PC-3 (cell line): ENCODE measurements around the gene TPM4. TPM values are rescaled to one million over a fixed set of nuclear protein-coding genes. Genes with fewer than 3 reads are reported as not detected.

Source experiments
- ATAC-seq: fragments of 200-7000 bp; cut with Tn5 transposase; 2 replicates; pipeline ENCODE4 v1.9.1; 2020; ENCODE audit warnings: mild to moderate bottlenecking, moderate library complexity
- BruUV-seq: library from RNA; stranded (reverse); fragments of 400-500 nt; replicated peaks from 2 replicates; lab custom pipeline; 2021; lab: Mats Ljungman, UMichigan
- CTCF ChIA-PET: fragments of 300-600 bp; sonication (Branson Sonifier 250); formaldehyde crosslinking; loops from one replicate; lab custom pipeline; 2022; ENCODE audit warnings: antibody characterized with exemption; lab: Charles Lee
- POLR2A ChIA-PET: fragments of 300-600 bp; sonication (Branson Sonifier 250); formaldehyde crosslinking; loops from one replicate; lab custom pipeline; 2022; ENCODE audit warnings: antibody characterized with exemption; ENCODE audit not compliant: unreplicated experiment; lab: Charles Lee
- DNase-seq: peaks from one replicate; pipeline ENCODE4 v3.0.0-alpha.2; 2015
- H2AFZ ChIP-seq: fragments of 300-600 bp; sonication (generic); 2 replicates; pipeline ENCODE4 v1.6.0; 2016; ENCODE audit warnings: antibody characterized with exemption, low read length
- H3F3A ChIP-seq: fragments of 300-600 bp; sonication (generic); one replicate; pipeline ENCODE4 v1.6.0; 2017; ENCODE audit warnings: antibody characterized with exemption, low read length, control low read depth, mild to moderate bottlenecking; ENCODE audit not compliant: unreplicated experiment
- H3K27ac ChIP-seq: fragments of 300-600 bp; sonication (generic); 2 replicates; pipeline ENCODE4 v1.5.1; 2016; ENCODE audit warnings: mild to moderate bottlenecking, low read length
- H3K27me3 ChIP-seq: fragments of 300-600 bp; sonication (generic); 2 replicates; pipeline ENCODE4 v1.6.1; 2016; ENCODE audit warnings: low read length, mixed read lengths
- H3K36me3 ChIP-seq: fragments of 300-600 bp; sonication (generic); 2 replicates; pipeline ENCODE4 v1.6.1; 2016; ENCODE audit warnings: low read depth, mixed run types, low read length, mixed read lengths
- H3K4me1 ChIP-seq: fragments of 300-600 bp; sonication (generic); 2 replicates; pipeline ENCODE4 v1.5.1; 2016; ENCODE audit warnings: low read length; ENCODE audit not compliant: insufficient read depth
- H3K4me2 ChIP-seq: fragments of 300-600 bp; sonication (generic); 2 replicates; pipeline ENCODE4 v1.6.0; 2016; ENCODE audit warnings: low read length
- H3K4me3 ChIP-seq: fragments of 300-600 bp; sonication (generic); 2 replicates; pipeline ENCODE4 v1.5.1; 2016; ENCODE audit warnings: mild to moderate bottlenecking, low read length, mixed read lengths
- H3K79me2 ChIP-seq: fragments of 300-600 bp; sonication (generic); 2 replicates; pipeline ENCODE4 v1.6.1; 2017; ENCODE audit warnings: low read length, mixed read lengths
- H3K9ac ChIP-seq: fragments of 300-600 bp; sonication (generic); 2 replicates; pipeline ENCODE4 v1.6.0; 2016; ENCODE audit warnings: mild to moderate bottlenecking, low read length
- H3K9me2 ChIP-seq: fragments of 300-600 bp; sonication (generic); replicated peaks from 2 replicates; pipeline ENCODE4 v1.6.1; 2016; ENCODE audit warnings: mixed run types, low read length, mixed read lengths
- H3K9me3 ChIP-seq: fragments of 300-600 bp; sonication (generic); 2 replicates; pipeline ENCODE4 v1.6.1; 2016; ENCODE audit warnings: low read length, mixed read lengths
- H4K20me1 ChIP-seq: fragments of 300-600 bp; sonication (generic); 2 replicates; pipeline ENCODE4 v1.6.1; 2016; ENCODE audit warnings: low read length, mixed read lengths
- CTCF ChIP-seq: fragments of 300-600 bp; sonication (generic); conservative IDR thresholded peaks from 2 replicates; pipeline ENCODE4 v1.5.1; 2017; ENCODE audit warnings: antibody characterized with exemption, low read depth, mild to moderate bottlenecking, low read length
- EZH2 ChIP-seq: fragments of 300-600 bp; sonication (generic); IDR thresholded peaks from one replicate; pipeline ENCODE4 v1.6.1; 2017; ENCODE audit warnings: antibody characterized with exemption, mild to moderate bottlenecking, low read length; ENCODE audit not compliant: unreplicated experiment
- EZH2phosphoT487 ChIP-seq: fragments of 300-600 bp; sonication (generic); IDR thresholded peaks from 2 replicates; pipeline ENCODE4 v1.6.1; 2018; ENCODE audit warnings: mild to moderate bottlenecking, antibody characterized with exemption, low read length, borderline replicate concordance
- intact Hi-C: fragments of 100-400 bp; cut with micrococcal nuclease; formaldehyde crosslinking; loops from 2 replicates; pipeline ENCODE4 v1.9.0; 2023
- total RNA-seq: library from RNA; depleted of rRNA; stranded (reverse); fragments of >200 nt; gene quantifications from 2 replicates; pipeline ENCODE4 v1.2.3, GENCODE V29; 2014

TPM4 gene
- total RNA-seq, 1 experiment from 2014 or later: 135 TPM

- BruUV-seq: no TSS peak
- intact Hi-C loops: no loop called here
- no peak overlapping the region for H3K27ac ChIP-seq
- H3K27me3 ChIP-seq: no peaks in the 10 kb centered on the region
- no peak overlapping the region for H3K9ac ChIP-seq
- no peaks in the 10 kb centered on the region for H3F3A ChIP-seq
- H3K4me1 ChIP-seq: peaks cover 15% of the 10 kb centered on the region
- no peak for TF ChIP-seq EZH2
- no peaks in the 10 kb centered on the region for H3K79me2 ChIP-seq
- DNase-seq (no peak), ATAC-seq (no peak)
- H3K9me2 ChIP-seq: no peaks in the 10 kb centered on the region
- H3K36me3 ChIP-seq: peaks cover 47% of the 10 kb centered on the region
- no peaks in the 10 kb centered on the region for H4K20me1 ChIP-seq
- H3K4me2 ChIP-seq: no peak overlapping the region
- no peaks in the 10 kb centered on the region for H3K9me3 ChIP-seq
- H2AFZ ChIP-seq: no peak overlapping the region
- ChIA-PET POLR2A (no interaction called here), CTCF (no interaction called here)
- H3K4me3 ChIP-seq: no peak overlapping the region
Measured at GRCh38 chr19:16100524-16100923, 24.2 kb downstream of the TPM4 start.

GRCh38 chr19:16104722-16105121 lies 28.4 kb downstream of the TPM4 start:
- CTCF ChIA-PET: no interaction called here
- ATAC-seq: no peak

GRCh38 chr19:16106121-16106520 lies 29.8 kb downstream of the TPM4 start:
- Histone ChIP-seq H3K4me1 (no peaks in the 10 kb centered on the region), H3F3A (no peaks in the 10 kb centered on the region), H3K4me2 (no peak overlapping the region), H3K79me2 (no peaks in the 10 kb centered on the region), H2AFZ (no peak overlapping the region), H3K36me3 (peaks cover 16% of the 10 kb centered on the region), H4K20me1 (no peaks in the 10 kb centered on the region), H3K9ac (no peak overlapping the region), H3K9me3 (no peaks in the 10 kb centered on the region), H3K27me3 (no peaks in the 10 kb centered on the region), H3K9me2 (no peaks in the 10 kb centered on the region), H3K4me3 (no peak overlapping the region), H3K27ac (no peak overlapping the region)
- DNase-seq: no peak
- TF ChIP-seq EZH2: no peak
- no peak for TF ChIP-seq CTCF
- TF ChIP-seq EZH2phosphoT487: no peak
- peak; percentile 68 for ATAC-seq
- BruUV-seq: no TSS peak
- POLR2A ChIA-PET: no interaction called here
- intact Hi-C loops: no loop called here
- CTCF ChIA-PET: no interaction called here

More at GRCh38 chr19:16104722-16105121, 28.4 kb downstream of the TPM4 start:
- no peaks in the 10 kb centered on the region for H3K9me3 ChIP-seq
- no peaks in the 10 kb centered on the region for H3F3A ChIP-seq
- no peaks in the 10 kb centered on the region for H3K27me3 ChIP-seq
- no peaks in the 10 kb centered on the region for H3K4me1 ChIP-seq
- H3K4me2 ChIP-seq: no peak overlapping the region
- peaks cover 26% of the 10 kb centered on the region for H3K36me3 ChIP-seq
- intact Hi-C loops: no loop called here
- no TSS peak for BruUV-seq
- H3K27ac ChIP-seq: no peak overlapping the region
- POLR2A ChIA-PET: no interaction called here
- no peak overlapping the region for H3K4me3 ChIP-seq
- TF ChIP-seq EZH2phosphoT487 (no peak), EZH2 (no peak), CTCF (no peak)
- no peak for DNase-seq
- no peaks in the 10 kb centered on the region for H3K79me2 ChIP-seq
- H4K20me1 ChIP-seq: no peaks in the 10 kb centered on the region
- H3K9ac ChIP-seq: no peak overlapping the region
- H3K9me2 ChIP-seq: no peaks in the 10 kb centered on the region
- no peak overlapping the region for H2AFZ ChIP-seq
